Liver (tissue), 9 donors: ENCODE measurements around the gene PRAMEF12. TPM values are rescaled to one million over a fixed set of nuclear protein-coding genes. Genes with fewer than 3 reads are reported as not detected.

Experiments
- DNase-seq: peaks from one replicate; pipeline ENCODE4 v3.0.0-alpha.2; 2017; ENCODE audit warnings: low spot score
- H3K27ac ChIP-seq, 2 donors: one replicate each; pipeline ENCODE4 v1.7.0; 2013; ENCODE audit warnings: inconsistent platforms in 2 of 2, low read length in 2 of 2, control low read depth in 1 of 2, low read depth in 1 of 2, mild to moderate bottlenecking in 1 of 2
- H3K27me3 ChIP-seq, 4 donors: one replicate each; pipeline versions ENCODE4 v1.6.1 to v1.7.0; 2013; ENCODE audit warnings: low read length in 3 of 4, inconsistent platforms in 1 of 4, mild to moderate bottlenecking in 1 of 4, moderate library complexity in 1 of 4; ENCODE audit not compliant: control insufficient read depth in 4 of 4, insufficient read depth in 4 of 4
- H3K36me3 ChIP-seq, 4 donors: one replicate each; pipeline versions ENCODE4 v1.6.1 to v1.7.0; 2013; ENCODE audit warnings: low read length in 3 of 4, mild to moderate bottlenecking in 3 of 4, low read depth in 1 of 4, moderate library complexity in 1 of 4; ENCODE audit not compliant: control insufficient read depth in 4 of 4, insufficient read depth in 3 of 4
- H3K4me1 ChIP-seq, 4 donors: one replicate each; pipeline versions ENCODE4 v1.6.1 to v1.7.0; 2013; ENCODE audit warnings: low read length in 3 of 4, mild to moderate bottlenecking in 3 of 4, moderate library complexity in 1 of 4; ENCODE audit not compliant: control insufficient read depth in 4 of 4, insufficient read depth in 4 of 4
- H3K4me3 ChIP-seq, 3 donors: one replicate each; pipeline versions ENCODE4 v1.6.1 to v1.7.0; 2013; ENCODE audit warnings: low read length in 3 of 3, control low read depth in 1 of 3, low read depth in 1 of 3, mild to moderate bottlenecking in 1 of 3
- H3K9ac ChIP-seq, 2 donors: one replicate each; pipeline ENCODE4 v1.7.0; 2013; ENCODE audit warnings: low read length in 2 of 2, mild to moderate bottlenecking in 2 of 2, moderate library complexity in 2 of 2, control low read depth in 1 of 2, low read depth in 1 of 2
- H3K9me3 ChIP-seq, 4 donors: one replicate each; pipeline versions ENCODE4 v1.6.1 to v1.7.0; 2013; ENCODE audit warnings: low read length in 3 of 4; ENCODE audit not compliant: control insufficient read depth in 4 of 4
- ATF3 ChIP-seq: IDR thresholded peaks from 2 replicates; pipeline ENCODE4 v1.6.1; 2016; ENCODE audit warnings: antibody characterized with exemption
- CTCF ChIP-seq: fragments of 150-350 bp; IDR thresholded peaks from 2 replicates; pipeline ENCODE4 v1.5.1; 2017; ENCODE audit warnings: improper control_type of control experiment, low read depth, low read length; ENCODE audit not compliant: missing input control
- EGR1 ChIP-seq, 2 donors: IDR thresholded peaks; 2 replicates each; pipeline ENCODE4 v1.6.1; 2016 to 2018; ENCODE audit warnings: antibody characterized with exemption in 2 of 2, low read depth in 2 of 2
- FOXA2 ChIP-seq: IDR thresholded peaks from 2 replicates; pipeline ENCODE4 v1.6.1; 2016; ENCODE audit warnings: antibody characterized with exemption
- GABPA ChIP-seq, 2 donors: IDR thresholded peaks in 1 of 2; conservative IDR thresholded peaks in 1 of 2; 2 replicates each; pipeline ENCODE4 v1.6.1; 2016; ENCODE audit warnings: antibody characterized with exemption in 2 of 2, mild to moderate bottlenecking in 1 of 2, moderate library complexity in 1 of 2
- JUND ChIP-seq, 2 donors: IDR thresholded peaks; 2 replicates each; pipeline ENCODE4 v1.6.1; 2016; ENCODE audit warnings: antibody characterized with exemption in 2 of 2
- MAX ChIP-seq: IDR thresholded peaks from 2 replicates; pipeline ENCODE4 v1.6.1; 2016; ENCODE audit warnings: antibody characterized with exemption
- RAD21 ChIP-seq, 2 donors: IDR thresholded peaks; 2 replicates each; pipeline ENCODE4 v1.6.1; 2016; ENCODE audit warnings: antibody characterized with exemption in 2 of 2, mild to moderate bottlenecking in 2 of 2
- REST ChIP-seq: IDR thresholded peaks from 2 replicates; pipeline ENCODE4 v1.6.1; 2016; ENCODE audit warnings: antibody characterized with exemption, mild to moderate bottlenecking
- RXRA ChIP-seq, 2 donors: IDR thresholded peaks; 2 replicates each; pipeline ENCODE4 v1.6.1; 2017 to 2018; ENCODE audit warnings: antibody characterized with exemption in 2 of 2, mild to moderate bottlenecking in 1 of 2
- SP1 ChIP-seq: IDR thresholded peaks from 2 replicates; pipeline ENCODE4 v1.6.1; 2018; ENCODE audit warnings: antibody characterized with exemption, mild to moderate bottlenecking
- TAF1 ChIP-seq: conservative IDR thresholded peaks from 2 replicates; pipeline ENCODE4 v1.6.1; 2016; ENCODE audit warnings: antibody characterized with exemption, mild to moderate bottlenecking
- YY1 ChIP-seq: IDR thresholded peaks from 2 replicates; pipeline ENCODE4 v1.6.1; 2016; ENCODE audit warnings: antibody characterized with exemption, mild to moderate bottlenecking
- ZBTB33 ChIP-seq: IDR thresholded peaks from 2 replicates; pipeline ENCODE4 v1.6.1; 2016; ENCODE audit warnings: antibody characterized with exemption
- WGBS: extraction: QIAGEN DNeasy Blood & Tissue Kit; methylation state at CpG from one replicate; pipeline ENCODE4 v1.1.7; 2013; 5-methylcytosine and 5-hydroxymethylcytosine counted together
- polyA plus RNA-seq, 2 donors: library from polyadenylated mRNA; stranded (reverse) in 1 of 2; unstranded in 1 of 2; fragments of 200-250 nt in 1 of 2; fragments of >200 nt in 1 of 2; fragmentation: Nextera tagmentation in 1 of 2; extraction: Ambion mirVana in 1 of 2; gene quantifications; one replicate each; pipeline versions ENCODE4 v1.2.1 to v1.2.3, GENCODE V29; 2013 to 2015
- total RNA-seq, 2 donors: library from RNA; depleted of rRNA; stranded (reverse); fragments of >200 nt; gene quantifications; one replicate each; pipeline ENCODE4 v1.2.3, GENCODE V29; 2014
- donor health status: healthy.
- donor health status: healthy.
- donor health status: healthy.
- donor health status: healthy.
- donor health status: healthy.

The PRAMEF12 gene
- total and polyA plus RNA-seq, 4 donors: not detected

GRCh38 chr1:12741946-12742345, 31.6 kb upstream of the PRAMEF12 start (continued):
- TF ChIP-seq CTCF (no peak), FOXA2 (no peak)

GRCh38 chr1:12745126-12745991, 28.2 kb upstream of the PRAMEF12 start:
- H3K9me3 ChIP-seq: peaks cover 0 to 11% (median 1%) of the 10 kb centered on the region in 4 donors
- H3K27ac ChIP-seq: no peak overlapping the region
- no peaks in the 10 kb centered on the region for H3K27me3 ChIP-seq
- H3K4me3 ChIP-seq: no peak overlapping the region
- no peak for DNase-seq
- no peaks in the 10 kb centered on the region for H3K4me1 ChIP-seq
- no peak overlapping the region for H3K9ac ChIP-seq
- H3K36me3 ChIP-seq: no peaks in the 10 kb centered on the region
- TF ChIP-seq ATF3 (no peak), SP1 (no peak), TAF1 (no peak), JUND (IDR thresholded peaks at IDR 0.05) (no peak), GABPA (IDR thresholded peaks at IDR 0.05 in 1 of 2, conservative IDR thresholded peaks at IDR 0.05 in 1 of 2) (no peak), MAX (no peak), ZBTB33 (no peak), YY1 (no peak), RAD21 (IDR thresholded peaks at IDR 0.05) (no peak), REST (no peak), EGR1 (IDR thresholded peaks at IDR 0.05; ENCODE audit: low read depth in 2 of 2) (no peak), RXRA (IDR thresholded peaks at IDR 0.05) (no peak)
- WGBS: 62% methylated on average over 3 of the region's 3 CpGs
